Fibroblast of lung (primary cell): ENCODE measurements around the gene TIAM2.

Experiments used
- CTCF ChIP-seq, 2 donors: IDR thresholded peaks in 1 of 2; conservative IDR thresholded peaks in 1 of 2; 1 replicate in 1 of 2; 2 replicates in 1 of 2; pipeline ENCODE4 v1.5.1; 2011 to 2012; ENCODE audit warnings: low read length in 2 of 2, control low read depth in 1 of 2, inconsistent platforms in 1 of 2, low read depth in 1 of 2, mild to moderate bottlenecking in 1 of 2
- EZH2 ChIP-seq: IDR thresholded peaks from 2 replicates; pipeline ENCODE4 v1.5.1; 2012; ENCODE audit warnings: low read length, control low read depth, mild to moderate bottlenecking; ENCODE audit errors: missing control alignments

DNA sequence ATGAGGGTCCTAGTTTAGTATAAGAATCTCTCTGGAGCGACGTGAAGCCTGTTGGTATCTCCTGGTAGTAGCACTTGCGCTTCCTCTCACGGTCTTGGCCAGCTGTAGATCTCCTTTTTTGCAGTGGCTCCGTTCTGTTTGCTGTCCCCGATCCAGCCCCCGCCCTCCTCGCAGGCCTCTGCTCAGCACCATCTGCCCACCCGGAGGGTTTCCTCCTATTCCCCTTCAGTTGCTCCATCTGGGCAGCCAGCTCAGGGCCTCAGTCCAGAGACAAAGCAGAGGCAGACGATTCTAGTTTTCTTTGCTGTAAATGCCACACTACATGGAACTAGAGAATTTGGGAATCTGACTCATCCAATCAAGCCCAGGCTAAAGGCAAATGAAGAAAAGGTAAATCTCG lies 126.6 kb downstream of the TIAM2 start:
- TF ChIP-seq CTCF (conservative IDR thresholded peaks at IDR 0.05 in 1 of 2, IDR thresholded peaks at IDR 0.05 in 1 of 2; ENCODE audit: low read depth in 1 of 2, low read length in 2 of 2) (no peak), EZH2 (no peak)
